Nephron progenitor cell (in vitro differentiated cells): ENCODE measurements around the gene KCMF1.

ENCODE experiments used
- DNase-seq: peaks from one replicate; pipeline ENCODE4 v3.0.0; 2021
- H3K27ac Mint-ChIP-seq: 2 replicates; pipeline ENCODE4 v1.8.0; 2021; ENCODE audit warnings: mild to moderate bottlenecking, moderate library complexity, mixed read lengths
- H3K27me3 Mint-ChIP-seq: 2 replicates; pipeline ENCODE4 v1.8.0; 2021; ENCODE audit warnings: mild to moderate bottlenecking, low read depth, mixed read lengths; ENCODE audit not compliant: poor library complexity
- H3K36me3 Mint-ChIP-seq: 2 replicates; pipeline ENCODE4 v1.8.0; 2021; ENCODE audit warnings: low read depth, mixed read lengths
- H3K4me1 Mint-ChIP-seq: 2 replicates; pipeline ENCODE4 v1.8.0; 2021; ENCODE audit warnings: mixed read lengths
- H3K4me3 Mint-ChIP-seq: 2 replicates; pipeline ENCODE4 v1.8.0; 2021; ENCODE audit warnings: mild to moderate bottlenecking, moderate library complexity, mixed read lengths
- H3K9me3 Mint-ChIP-seq: 2 replicates; pipeline ENCODE4 v1.8.0; 2021; ENCODE audit warnings: mild to moderate bottlenecking, moderate library complexity, mixed read lengths
- TF ChIP-seq, protein P1 (sequence below): fragments of 200-600 bp; sonication (generic); IDR thresholded peaks from 2 replicates; pipeline ENCODE4 v1.5.0; 2021; ENCODE audit warnings: antibody characterized with exemption

Gene KCMF1

DNA sequence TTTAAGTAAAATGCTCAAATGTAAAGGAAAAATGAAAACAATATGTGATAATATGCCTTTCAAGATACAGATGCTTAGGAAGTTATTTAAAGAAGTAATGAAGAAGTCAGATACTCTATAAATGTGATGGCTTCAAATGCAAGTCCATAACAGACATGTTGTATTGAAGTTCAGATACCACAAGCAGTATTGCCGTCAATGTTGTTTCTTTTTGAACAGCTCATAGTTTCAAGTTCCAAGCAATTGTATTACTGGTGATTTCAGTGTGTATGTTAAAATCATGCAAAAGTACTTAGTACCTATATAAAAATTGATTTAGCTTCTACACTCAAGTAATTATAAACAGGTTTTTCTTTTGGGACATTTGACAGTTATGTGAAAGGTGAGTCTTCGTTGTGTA lies 24.9 kb downstream of the KCMF1 start:
- no peak overlapping the region for H3K4me3 Mint-ChIP-seq
- DNase-seq, result no peak
- peak overlapping the region; percentile 28 for H3K27ac Mint-ChIP-seq
- H3K4me1 Mint-ChIP-seq, result peaks cover 3% of the 10 kb centered on the region
- no peaks in the 10 kb centered on the region for H3K27me3 Mint-ChIP-seq
- TF ChIP-seq, protein P1, sequence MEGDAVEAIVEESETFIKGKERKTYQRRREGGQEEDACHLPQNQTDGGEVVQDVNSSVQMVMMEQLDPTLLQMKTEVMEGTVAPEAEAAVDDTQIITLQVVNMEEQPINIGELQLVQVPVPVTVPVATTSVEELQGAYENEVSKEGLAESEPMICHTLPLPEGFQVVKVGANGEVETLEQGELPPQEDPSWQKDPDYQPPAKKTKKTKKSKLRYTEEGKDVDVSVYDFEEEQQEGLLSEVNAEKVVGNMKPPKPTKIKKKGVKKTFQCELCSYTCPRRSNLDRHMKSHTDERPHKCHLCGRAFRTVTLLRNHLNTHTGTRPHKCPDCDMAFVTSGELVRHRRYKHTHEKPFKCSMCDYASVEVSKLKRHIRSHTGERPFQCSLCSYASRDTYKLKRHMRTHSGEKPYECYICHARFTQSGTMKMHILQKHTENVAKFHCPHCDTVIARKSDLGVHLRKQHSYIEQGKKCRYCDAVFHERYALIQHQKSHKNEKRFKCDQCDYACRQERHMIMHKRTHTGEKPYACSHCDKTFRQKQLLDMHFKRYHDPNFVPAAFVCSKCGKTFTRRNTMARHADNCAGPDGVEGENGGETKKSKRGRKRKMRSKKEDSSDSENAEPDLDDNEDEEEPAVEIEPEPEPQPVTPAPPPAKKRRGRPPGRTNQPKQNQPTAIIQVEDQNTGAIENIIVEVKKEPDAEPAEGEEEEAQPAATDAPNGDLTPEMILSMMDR, result no peak
- peaks cover 20% of the 10 kb centered on the region for H3K36me3 Mint-ChIP-seq
- H3K9me3 Mint-ChIP-seq, result no peaks in the 10 kb centered on the region

DNA sequence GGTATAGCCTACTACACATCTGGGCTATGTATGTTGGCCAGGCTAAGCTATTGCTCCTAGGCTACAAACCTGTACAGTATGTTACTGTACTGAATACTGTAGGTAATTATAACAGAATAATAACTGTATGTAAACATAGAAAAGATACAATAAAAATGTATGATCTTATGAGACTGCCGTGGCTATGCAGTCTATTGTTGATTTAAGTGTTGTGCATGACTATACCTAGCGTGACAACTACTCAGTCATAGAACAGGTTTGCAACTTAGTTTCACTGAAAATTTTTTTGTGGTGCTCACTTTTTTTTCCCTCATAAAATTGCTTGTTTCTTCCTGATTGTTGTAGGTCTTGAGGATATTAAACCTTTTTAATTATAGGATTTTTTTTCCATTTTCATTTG lies 25.9 kb downstream of the KCMF1 start:
- TF ChIP-seq, protein P1, result no peak
- Mint-ChIP-seq H3K27ac (no peak overlapping the region), H3K9me3 (no peaks in the 10 kb centered on the region), H3K4me3 (no peak overlapping the region), H3K36me3 (peaks cover 25% of the 10 kb centered on the region), H3K4me1 (peaks cover 3% of the 10 kb centered on the region), H3K27me3 (no peaks in the 10 kb centered on the region)
- DNase-seq, result no peak

DNA sequence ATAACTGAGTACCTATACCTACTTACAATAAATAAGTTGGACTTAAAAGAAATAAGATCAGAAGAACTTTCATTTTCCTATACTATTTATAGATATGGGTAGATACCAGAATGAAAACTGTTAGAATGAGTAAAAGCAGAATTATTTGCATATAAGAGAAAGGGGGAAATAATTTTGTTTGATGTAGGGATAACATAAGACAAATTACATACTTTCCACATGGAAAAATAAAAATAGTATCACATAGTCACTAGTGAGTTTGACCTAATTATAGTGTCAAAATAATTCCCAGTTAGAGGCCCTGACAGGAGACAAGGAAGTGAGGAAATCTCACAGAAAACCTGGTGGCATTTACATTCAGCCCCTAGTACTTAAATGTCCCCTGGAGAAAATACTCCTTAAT lies 28.6 kb downstream of the KCMF1 start:
- TF ChIP-seq, protein P1, result no peak
- H3K27ac Mint-ChIP-seq, result no peak overlapping the region
- DNase-seq, result no peak
- no peak overlapping the region for H3K4me3 Mint-ChIP-seq
- no peaks in the 10 kb centered on the region for H3K27me3 Mint-ChIP-seq
- H3K4me1 Mint-ChIP-seq, result no peaks in the 10 kb centered on the region
- peaks cover 9% of the 10 kb centered on the region for H3K9me3 Mint-ChIP-seq
- H3K36me3 Mint-ChIP-seq, result peaks cover 33% of the 10 kb centered on the region

DNA sequence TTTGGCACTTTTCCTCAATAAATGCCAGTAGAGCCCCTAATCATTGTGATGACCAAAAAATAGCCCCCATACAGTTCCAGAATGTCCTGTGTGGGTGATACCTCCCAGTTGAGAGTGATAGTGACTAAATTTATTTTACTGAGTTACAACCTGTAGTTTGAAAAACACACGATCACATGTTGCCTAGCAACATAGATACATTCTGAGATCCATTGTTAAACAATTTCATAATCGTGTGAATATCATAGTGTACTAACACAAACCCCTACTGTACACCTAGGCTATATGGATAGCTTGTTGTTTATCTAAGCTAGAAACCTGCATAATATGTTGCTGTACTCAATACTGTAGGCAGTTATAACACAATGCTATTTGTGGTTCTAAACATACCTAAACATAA lies 30.6 kb downstream of the KCMF1 start:
- TF ChIP-seq, protein P1, result no peak
- no peak overlapping the region for H3K27ac Mint-ChIP-seq
- H3K4me3 Mint-ChIP-seq, result no peak overlapping the region
- H3K4me1 Mint-ChIP-seq, result no peaks in the 10 kb centered on the region
- no peak for DNase-seq
- peaks cover 46% of the 10 kb centered on the region for H3K36me3 Mint-ChIP-seq
- H3K27me3 Mint-ChIP-seq, result no peaks in the 10 kb centered on the region
- H3K9me3 Mint-ChIP-seq, result peaks cover 18% of the 10 kb centered on the region

DNA sequence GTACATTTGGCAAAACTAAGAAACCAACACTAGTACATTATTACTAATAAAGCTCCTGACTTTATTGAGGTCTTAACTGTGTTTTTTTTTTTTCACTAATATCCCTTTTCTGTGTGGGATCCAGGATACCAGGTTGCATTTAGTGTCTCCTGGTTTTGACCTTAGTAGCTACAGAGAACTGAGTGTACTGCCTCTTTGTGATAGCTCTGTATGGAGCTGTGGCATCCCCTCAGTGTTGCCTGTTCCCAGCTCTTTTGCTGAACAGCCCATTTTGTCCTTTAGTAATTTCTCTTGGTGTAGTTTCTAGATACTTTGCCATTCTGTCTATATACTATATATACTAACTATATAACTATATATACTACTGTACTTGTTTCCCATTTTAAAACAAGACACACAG lies 31.6 kb downstream of the KCMF1 start:
- TF ChIP-seq, protein P1, result no peak
- Mint-ChIP-seq H3K4me1 (no peaks in the 10 kb centered on the region), H3K27me3 (peaks cover 2% of the 10 kb centered on the region), H3K36me3 (peaks cover 56% of the 10 kb centered on the region), H3K9me3 (peaks cover 27% of the 10 kb centered on the region), H3K27ac (no peak overlapping the region), H3K4me3 (no peak overlapping the region)
- DNase-seq, result no peak

DNA sequence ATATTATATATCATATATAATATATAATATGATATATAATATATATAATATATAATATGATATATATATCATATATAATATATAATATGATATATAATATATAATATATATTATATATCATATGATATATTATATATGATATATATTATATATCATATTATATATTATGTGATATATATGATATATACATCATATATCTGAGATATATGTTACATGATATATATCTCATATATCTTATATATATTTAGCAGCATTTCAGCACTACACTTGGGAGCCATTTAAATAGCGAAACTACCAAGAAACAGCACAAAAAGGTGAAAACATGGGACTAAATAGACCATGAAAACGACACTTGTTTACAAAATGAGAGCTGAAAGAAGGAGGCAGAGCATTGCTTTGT lies 37.3 kb downstream of the KCMF1 start:
- no peak overlapping the region for H3K4me3 Mint-ChIP-seq
- peaks cover 13% of the 10 kb centered on the region for H3K4me1 Mint-ChIP-seq
- H3K27me3 Mint-ChIP-seq, result peaks cover 2% of the 10 kb centered on the region
- DNase-seq, result no peak
- no peak overlapping the region for H3K27ac Mint-ChIP-seq
- H3K36me3 Mint-ChIP-seq, result peaks cover 75% of the 10 kb centered on the region
- TF ChIP-seq, protein P1, result no peak
- peaks cover 40% of the 10 kb centered on the region for H3K9me3 Mint-ChIP-seq
